HCT116 (cell line): ENCODE data around the gene SPEF1. TPM values are rescaled to one million over a fixed set of nuclear protein-coding genes. Genes with fewer than 3 reads are reported as not detected.
A peak's percentile ranks its signal among the peaks of the same experiment; 100 is the strongest.

Experiments
- ATAC-seq: fragments of 200-7000 bp; cut with Tn5 transposase; 2 replicates; pipeline ENCODE4 v1.9.1; 2020; ENCODE audit warnings: mild to moderate bottlenecking, moderate library complexity
- BruUV-seq: library from RNA; stranded (reverse); fragments of 400-500 nt; replicated peaks from 2 replicates; lab custom pipeline; 2021; lab: Mats Ljungman, UMichigan
- CTCF ChIA-PET: fragments of 300-600 bp; sonication (Branson Sonifier 250); formaldehyde crosslinking; loops from one replicate; lab custom pipeline; 2021; ENCODE audit warnings: antibody characterized with exemption; lab: Charles Lee
- POLR2A ChIA-PET: fragments of 300-600, 350-600 bp; sonication (Branson Sonifier 250); formaldehyde crosslinking; loops from one replicate; lab custom pipeline; 2021; ENCODE audit warnings: antibody characterized with exemption; lab: Charles Lee
- RAD21 ChIA-PET, 2 experiments: fragments of 300-600 bp; sonication (Branson Sonifier 250); formaldehyde crosslinking; loops; one replicate each; lab custom pipeline; 2023; ENCODE audit warnings: low total read pairs in 2 of 2; ENCODE audit not compliant: uncharacterized antibody in 2 of 2, unreplicated experiment in 2 of 2, low non-redundant PET in 1 of 2; lab: Charles Lee
- DNase-seq: peaks from one replicate; pipeline ENCODE4 v3.0.0-alpha.2; 2010; ENCODE audit warnings: low read depth, low spot score
- H2AFZ ChIP-seq: fragments of 200-600 bp; shearing (Covaris generic), sonication (generic); 2 replicates; pipeline ENCODE4 v1.6.1; 2017; ENCODE audit warnings: low read depth, mixed run types, mixed read lengths, antibody characterized with exemption, low read length; ENCODE audit not compliant: poor library complexity, severe bottlenecking
- H3K27ac ChIP-seq: 2 replicates; pipeline ENCODE4 v1.5.1; 2012; ENCODE audit warnings: low read depth, low read length
- H3K27me3 ChIP-seq: fragments of 200-600 bp; sonication (generic); 2 replicates; pipeline ENCODE4 v1.6.1; 2016; ENCODE audit warnings: mixed run types, low read length, mixed read lengths; ENCODE audit not compliant: insufficient read depth
- H3K36me3 ChIP-seq, 2 experiments: fragments of 200-500 bp in 1 of 2; fragments of 200-600 bp in 1 of 2; sonication (Bioruptor generic) in 1 of 2; sonication (generic) in 1 of 2; 2 replicates each; pipeline versions ENCODE4 v1.5.1 to v1.6.1; 2014 to 2016; ENCODE audit warnings: low read length in 2 of 2, inconsistent platforms in 1 of 2, mixed read lengths in 1 of 2, mixed run types in 1 of 2; ENCODE audit not compliant: insufficient read depth in 2 of 2, control insufficient read depth in 1 of 2
- H3K4me1 ChIP-seq, 2 experiments: fragments of 200-600 bp in 1 of 2; sonication (generic) in 1 of 2; 2 replicates each; pipeline versions ENCODE4 v1.5.1 to v1.6.1; 2012 to 2017; ENCODE audit warnings: low read length in 2 of 2, inconsistent platforms in 1 of 2, mild to moderate bottlenecking in 1 of 2, mixed read lengths in 1 of 2, mixed run types in 1 of 2, moderate library complexity in 1 of 2; ENCODE audit not compliant: insufficient read depth in 2 of 2, control insufficient read depth in 1 of 2
- H3K4me2 ChIP-seq: fragments of 200-600 bp; sonication (generic); 2 replicates; pipeline ENCODE4 v1.6.1; 2017; ENCODE audit warnings: mixed run types, low read length, mixed read lengths
- H3K4me3 ChIP-seq, 2 experiments: fragments of 200-600 bp in 1 of 2; sonication (generic) in 1 of 2; replicated peaks in 1 of 2; 2 replicates each; pipeline ENCODE4 v1.5.1; 2011 to 2016; ENCODE audit warnings: low read length in 2 of 2, control low read depth in 1 of 2, low read depth in 1 of 2, mild to moderate bottlenecking in 1 of 2, mixed read lengths in 1 of 2, mixed run types in 1 of 2
- H3K79me2 ChIP-seq: fragments of 200-600 bp; sonication (generic); 2 replicates; pipeline ENCODE4 v1.6.1; 2017; ENCODE audit warnings: mild to moderate bottlenecking, mixed run types, low read length, moderate library complexity, mixed read lengths; ENCODE audit not compliant: insufficient read depth
- H3K9ac ChIP-seq: fragments of 200-600 bp; sonication (generic); 2 replicates; pipeline ENCODE4 v1.6.1; 2016; ENCODE audit warnings: low read length, mixed read lengths
- H3K9me2 ChIP-seq: fragments of 200-600 bp; sonication (generic), shearing (Covaris generic); 2 replicates; pipeline ENCODE4 v1.6.1; 2017; ENCODE audit warnings: mixed run types, mild to moderate bottlenecking, moderate library complexity; ENCODE audit not compliant: insufficient read depth
- H3K9me3 ChIP-seq, 2 experiments: fragments of 200-500 bp in 1 of 2; fragments of 200-600 bp in 1 of 2; sonication (Bioruptor generic) in 1 of 2; sonication (generic) in 1 of 2; 2 replicates each; pipeline ENCODE4 v1.6.1; 2014 to 2017; ENCODE audit warnings: low read length in 2 of 2, mixed read lengths in 2 of 2, inconsistent platforms in 1 of 2, low read depth in 1 of 2, mild to moderate bottlenecking in 1 of 2, mixed run types in 1 of 2, moderate library complexity in 1 of 2; ENCODE audit not compliant: control insufficient read depth in 1 of 2, insufficient read depth in 1 of 2
- H4K20me1 ChIP-seq: fragments of 200-600 bp; sonication (generic), shearing (Covaris generic); 2 replicates; pipeline ENCODE4 v1.6.1; 2017; ENCODE audit warnings: mixed run types, mild to moderate bottlenecking, moderate library complexity; ENCODE audit not compliant: insufficient read depth
- CEBPB ChIP-seq: IDR thresholded peaks from 2 replicates; pipeline ENCODE4 v1.6.1; 2012; ENCODE audit warnings: low read depth
- ELF1 ChIP-seq: IDR thresholded peaks from 2 replicates; pipeline ENCODE4 v1.6.1; 2012; ENCODE audit warnings: low read depth, borderline replicate concordance
- EZH2phosphoT487 ChIP-seq: fragments of 200-600 bp; IDR thresholded peaks from 2 replicates; pipeline ENCODE4 v1.6.1; 2018; ENCODE audit warnings: antibody characterized with exemption, borderline replicate concordance
- FOSL1 ChIP-seq: IDR thresholded peaks from 2 replicates; pipeline ENCODE4 v1.6.1; 2012; ENCODE audit warnings: low read depth
- JUND ChIP-seq: IDR thresholded peaks from 2 replicates; pipeline ENCODE4 v1.6.1; 2012
- MAX ChIP-seq: IDR thresholded peaks from 2 replicates; pipeline ENCODE4 v1.6.1; 2012
- POLR2A ChIP-seq: IDR thresholded peaks from 2 replicates; pipeline ENCODE4 v1.7.0; 2011; ENCODE audit warnings: borderline replicate concordance; ENCODE audit not compliant: insufficient read depth, insufficient read length; ENCODE audit errors: extremely low read depth
- RAD21 ChIP-seq: IDR thresholded peaks from 2 replicates; pipeline ENCODE4 v1.6.1; 2012; ENCODE audit warnings: low read depth, mild to moderate bottlenecking
- YY1 ChIP-seq: IDR thresholded peaks from 2 replicates; pipeline ENCODE4 v1.6.1; 2011; ENCODE audit warnings: low read length, low read depth, moderate library complexity, mild to moderate bottlenecking; ENCODE audit not compliant: insufficient replicate concordance; ENCODE audit errors: extremely low read depth
- ZBTB33 ChIP-seq: IDR thresholded peaks from 2 replicates; pipeline ENCODE4 v1.6.1; 2011; ENCODE audit warnings: mild to moderate bottlenecking, low read length, moderate library complexity; ENCODE audit not compliant: insufficient replicate concordance; ENCODE audit errors: extremely low read depth
- ZFX ChIP-seq: fragments of 450-650 bp; IDR thresholded peaks from 2 replicates; pipeline ENCODE4 v1.6.1; 2017
- intact Hi-C: fragments of 100-400 bp; cut with micrococcal nuclease; formaldehyde crosslinking; loops from 2 replicates; pipeline ENCODE4 v1.10.0; 2022
- total RNA-seq: library from RNA; stranded (reverse); gene quantifications from one replicate; pipeline ENCODE4 v1.2.1, GENCODE V29; 2021; ENCODE audit not compliant: unreplicated experiment
- TF ChIP-seq, protein P1 (sequence below): IDR thresholded peaks from 2 replicates; pipeline ENCODE4 v1.6.1; 2012; ENCODE audit warnings: low read depth
- TF ChIP-seq, protein P2 (sequence below), 3 experiments: fragments of 200-600 bp in 1 of 3; sonication (generic) in 1 of 3; IDR thresholded peaks in 2 of 3; conservative IDR thresholded peaks in 1 of 3; 2 replicates each; pipeline ENCODE4 v1.5.1; 2012 to 2017; ENCODE audit warnings: low read depth in 2 of 3, low read length in 2 of 3, antibody characterized with exemption in 1 of 3, borderline replicate concordance in 1 of 3, control low read depth in 1 of 3, mild to moderate bottlenecking in 1 of 3, mixed read lengths in 1 of 3, mixed run types in 1 of 3, moderate library complexity in 1 of 3; ENCODE audit not compliant: insufficient read depth in 1 of 3

The SPEF1 gene
- total RNA-seq, 1 experiment from 2014 or later: 0.93 TPM

- no peak overlapping the region for H3K27ac ChIP-seq
- peak overlapping the region; percentile 14 for H2AFZ ChIP-seq
- ATAC-seq (no peak), DNase-seq (no peak)
- no peaks in the 10 kb centered on the region for H3K9me2 ChIP-seq
- CTCF ChIA-PET: interaction anchor here (1.1 to 2.5 kb wide), 5 partner anchors 31 to 76 kb away, joined by 3 to 19 read pairs (median 12); partner anchors contain the start of gene AP5S1
- H3K79me2 ChIP-seq: peaks cover 27% of the 10 kb centered on the region
- peak overlapping the region; percentile 52 for H3K4me2 ChIP-seq
- no peaks in the 10 kb centered on the region for H3K27me3 ChIP-seq
- no peaks in the 10 kb centered on the region for H4K20me1 ChIP-seq
- RAD21 ChIA-PET: interaction anchor here (0.6 to 1.2 kb wide), 5 partner anchors 31 to 110 kb away, joined by 3 to 7 read pairs (median 5); partner anchors contain the start of gene AP5S1 (in 1 of the 2)
- peaks cover 0 to 8% of the 10 kb centered on the region in 2 experiments; a peak in 1 of 4 replicates for H3K36me3 ChIP-seq
- H3K9me3 ChIP-seq: no peaks in the 10 kb centered on the region
- H3K4me3 ChIP-seq: peak overlapping the region; percentile 40 to 46
- peak overlapping the region; percentile 26 for H3K9ac ChIP-seq
- BruUV-seq: TSS peak; percentile 74
- intact Hi-C loops: loop anchor here (1.0 to 5.0 kb wide), 3 partner anchors 31 to 300 kb away; no protein-coding TSS in a partner anchor
- TF ChIP-seq, protein P1, sequence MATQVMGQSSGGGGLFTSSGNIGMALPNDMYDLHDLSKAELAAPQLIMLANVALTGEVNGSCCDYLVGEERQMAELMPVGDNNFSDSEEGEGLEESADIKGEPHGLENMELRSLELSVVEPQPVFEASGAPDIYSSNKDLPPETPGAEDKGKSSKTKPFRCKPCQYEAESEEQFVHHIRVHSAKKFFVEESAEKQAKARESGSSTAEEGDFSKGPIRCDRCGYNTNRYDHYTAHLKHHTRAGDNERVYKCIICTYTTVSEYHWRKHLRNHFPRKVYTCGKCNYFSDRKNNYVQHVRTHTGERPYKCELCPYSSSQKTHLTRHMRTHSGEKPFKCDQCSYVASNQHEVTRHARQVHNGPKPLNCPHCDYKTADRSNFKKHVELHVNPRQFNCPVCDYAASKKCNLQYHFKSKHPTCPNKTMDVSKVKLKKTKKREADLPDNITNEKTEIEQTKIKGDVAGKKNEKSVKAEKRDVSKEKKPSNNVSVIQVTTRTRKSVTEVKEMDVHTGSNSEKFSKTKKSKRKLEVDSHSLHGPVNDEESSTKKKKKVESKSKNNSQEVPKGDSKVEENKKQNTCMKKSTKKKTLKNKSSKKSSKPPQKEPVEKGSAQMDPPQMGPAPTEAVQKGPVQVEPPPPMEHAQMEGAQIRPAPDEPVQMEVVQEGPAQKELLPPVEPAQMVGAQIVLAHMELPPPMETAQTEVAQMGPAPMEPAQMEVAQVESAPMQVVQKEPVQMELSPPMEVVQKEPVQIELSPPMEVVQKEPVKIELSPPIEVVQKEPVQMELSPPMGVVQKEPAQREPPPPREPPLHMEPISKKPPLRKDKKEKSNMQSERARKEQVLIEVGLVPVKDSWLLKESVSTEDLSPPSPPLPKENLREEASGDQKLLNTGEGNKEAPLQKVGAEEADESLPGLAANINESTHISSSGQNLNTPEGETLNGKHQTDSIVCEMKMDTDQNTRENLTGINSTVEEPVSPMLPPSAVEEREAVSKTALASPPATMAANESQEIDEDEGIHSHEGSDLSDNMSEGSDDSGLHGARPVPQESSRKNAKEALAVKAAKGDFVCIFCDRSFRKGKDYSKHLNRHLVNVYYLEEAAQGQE: no peak
- no peak for TF ChIP-seq ZBTB33
- TF ChIP-seq FOSL1: no peak
- TF ChIP-seq EZH2phosphoT487: no peak
- TF ChIP-seq POLR2A: no peak
- TF ChIP-seq ZFX: no peak
- TF ChIP-seq JUND: no peak
- TF ChIP-seq, protein P2, sequence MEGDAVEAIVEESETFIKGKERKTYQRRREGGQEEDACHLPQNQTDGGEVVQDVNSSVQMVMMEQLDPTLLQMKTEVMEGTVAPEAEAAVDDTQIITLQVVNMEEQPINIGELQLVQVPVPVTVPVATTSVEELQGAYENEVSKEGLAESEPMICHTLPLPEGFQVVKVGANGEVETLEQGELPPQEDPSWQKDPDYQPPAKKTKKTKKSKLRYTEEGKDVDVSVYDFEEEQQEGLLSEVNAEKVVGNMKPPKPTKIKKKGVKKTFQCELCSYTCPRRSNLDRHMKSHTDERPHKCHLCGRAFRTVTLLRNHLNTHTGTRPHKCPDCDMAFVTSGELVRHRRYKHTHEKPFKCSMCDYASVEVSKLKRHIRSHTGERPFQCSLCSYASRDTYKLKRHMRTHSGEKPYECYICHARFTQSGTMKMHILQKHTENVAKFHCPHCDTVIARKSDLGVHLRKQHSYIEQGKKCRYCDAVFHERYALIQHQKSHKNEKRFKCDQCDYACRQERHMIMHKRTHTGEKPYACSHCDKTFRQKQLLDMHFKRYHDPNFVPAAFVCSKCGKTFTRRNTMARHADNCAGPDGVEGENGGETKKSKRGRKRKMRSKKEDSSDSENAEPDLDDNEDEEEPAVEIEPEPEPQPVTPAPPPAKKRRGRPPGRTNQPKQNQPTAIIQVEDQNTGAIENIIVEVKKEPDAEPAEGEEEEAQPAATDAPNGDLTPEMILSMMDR (IDR thresholded peaks at IDR 0.05 in 2 of 3, conservative IDR thresholded peaks at IDR 0.05 in 1 of 3; ENCODE audit: borderline replicate concordance in 1 of 3, insufficient read depth in 1 of 3, low read depth in 2 of 3, low read length in 2 of 3): no peak
- no peak for TF ChIP-seq CEBPB
- no peak for TF ChIP-seq MAX
- TF ChIP-seq YY1: no peak
- no peak for TF ChIP-seq ELF1
- no peak for TF ChIP-seq RAD21
- H3K4me1 ChIP-seq: peaks cover 25 to 40% of the 10 kb centered on the region in 2 experiments
- POLR2A ChIA-PET: interaction anchor here (1.0 to 2.9 kb wide), 2 partner anchors 20 to 32 kb away, joined by 5 to 16 read pairs; partner anchors contain the start of genes ADISSP and AP5S1
Measured at GRCh38 chr20:3787324-3788014, 6.2 kb upstream of the SPEF1 start.
